HEK293 (cell line): ENCODE data around the gene CYP2A6.

Source experiments
- AEBP2 ChIP-seq: fragments of 450-650 bp; formaldehyde crosslinking; IDR thresholded peaks from 2 replicates; pipeline ENCODE4 v1.5.1; 2016; ENCODE audit warnings: missing biosample characterization, missing genetic modification characterization, borderline replicate concordance
- GLIS1 ChIP-seq: fragments of 450-650 bp; formaldehyde crosslinking; IDR thresholded peaks from 2 replicates; pipeline ENCODE4 v1.5.1; 2016; ENCODE audit warnings: missing biosample characterization, missing genetic modification characterization
- KLF1 ChIP-seq: fragments of 450-650 bp; formaldehyde crosslinking; IDR thresholded peaks from 2 replicates; pipeline ENCODE4 v1.5.1; 2016; ENCODE audit warnings: missing biosample characterization, missing genetic modification characterization
- KLF10 ChIP-seq: fragments of 450-650 bp; IDR thresholded peaks from 2 replicates; pipeline ENCODE4 v1.5.1; 2018; ENCODE audit warnings: missing biosample characterization, mild to moderate bottlenecking, missing genetic modification characterization
- PATZ1 ChIP-seq: fragments of 450-650 bp; formaldehyde crosslinking; IDR thresholded peaks from 2 replicates; pipeline ENCODE4 v1.5.1; 2016; ENCODE audit warnings: missing biosample characterization, missing genetic modification characterization
- PRDM1 ChIP-seq: fragments of 450-650 bp; formaldehyde crosslinking; IDR thresholded peaks from 2 replicates; pipeline ENCODE4; 2016; ENCODE audit warnings: missing biosample characterization, missing genetic modification characterization
- PRDM4 ChIP-seq: fragments of 450-650 bp; formaldehyde crosslinking; IDR thresholded peaks from 2 replicates; pipeline ENCODE4 v1.5.1; 2017; ENCODE audit warnings: missing biosample characterization, missing genetic modification characterization
- RBAK ChIP-seq: fragments of 450-650 bp; formaldehyde crosslinking; IDR thresholded peaks from 2 replicates; pipeline ENCODE4 v1.5.1; 2016; ENCODE audit warnings: missing biosample characterization, missing genetic modification characterization
- SETDB1 ChIP-seq: IDR thresholded peaks from one replicate; pipeline ENCODE4 v1.6.1; 2017; ENCODE audit warnings: mild to moderate bottlenecking, low read length, moderate library complexity, mixed read lengths; ENCODE audit not compliant: insufficient read length
- ZBTB44 ChIP-seq: fragments of 450-650 bp; IDR thresholded peaks from 2 replicates; pipeline ENCODE4 v1.5.1; 2018; ENCODE audit warnings: missing biosample characterization, mild to moderate bottlenecking, missing genetic modification characterization
- ZFP37 ChIP-seq: fragments of 450-650 bp; formaldehyde crosslinking; IDR thresholded peaks from 2 replicates; pipeline ENCODE4 v1.5.1; 2016; ENCODE audit warnings: missing biosample characterization, missing genetic modification characterization
- ZNF146 ChIP-seq: fragments of 450-650 bp; formaldehyde crosslinking; IDR thresholded peaks from 2 replicates; pipeline ENCODE4 v1.5.1; 2016; ENCODE audit warnings: missing biosample characterization, missing genetic modification characterization
- ZNF19 ChIP-seq: fragments of 450-650 bp; formaldehyde crosslinking; IDR thresholded peaks from 2 replicates; pipeline ENCODE4; 2016; ENCODE audit warnings: missing biosample characterization, missing genetic modification characterization, low read depth
- ZNF24 ChIP-seq: fragments of 450-650 bp; formaldehyde crosslinking; IDR thresholded peaks from 2 replicates; pipeline ENCODE4 v1.5.1; 2016; ENCODE audit warnings: missing biosample characterization, missing genetic modification characterization
- ZNF292 ChIP-seq: fragments of 450-650 bp; formaldehyde crosslinking; IDR thresholded peaks from 2 replicates; pipeline ENCODE4 v1.5.1; 2016; ENCODE audit warnings: low read depth, missing biosample characterization, missing genetic modification characterization, borderline replicate concordance
- ZNF311 ChIP-seq: fragments of 450-650 bp; formaldehyde crosslinking; IDR thresholded peaks from 2 replicates; pipeline ENCODE4 v1.5.1; 2017; ENCODE audit warnings: missing biosample characterization, missing genetic modification characterization, borderline replicate concordance
- ZNF366 ChIP-seq: fragments of 450-650 bp; formaldehyde crosslinking; conservative IDR thresholded peaks from 2 replicates; pipeline ENCODE4 v1.5.1; 2016; ENCODE audit warnings: missing biosample characterization, missing genetic modification characterization
- ZNF423 ChIP-seq: fragments of 450-650 bp; formaldehyde crosslinking; IDR thresholded peaks from 2 replicates; pipeline ENCODE4 v1.5.1; 2016; ENCODE audit warnings: missing biosample characterization, missing genetic modification characterization
- ZNF561 ChIP-seq: fragments of 450-650 bp; IDR thresholded peaks from 2 replicates; pipeline ENCODE4 v1.5.1; 2018; ENCODE audit warnings: missing biosample characterization, missing genetic modification characterization, borderline replicate concordance
- ZNF571 ChIP-seq: fragments of 450-650 bp; formaldehyde crosslinking; IDR thresholded peaks from 2 replicates; pipeline ENCODE4 v1.5.0; 2017; ENCODE audit warnings: missing biosample characterization, missing genetic modification characterization
- ZNF623 ChIP-seq: fragments of 450-650 bp; formaldehyde crosslinking; IDR thresholded peaks from 2 replicates; pipeline ENCODE4 v1.5.1; 2016; ENCODE audit warnings: missing biosample characterization, missing genetic modification characterization
- ZNF701 ChIP-seq: fragments of 450-650 bp; formaldehyde crosslinking; IDR thresholded peaks from 2 replicates; pipeline ENCODE4 v1.5.1; 2016; ENCODE audit warnings: missing biosample characterization, missing genetic modification characterization
- ZNF76 ChIP-seq: fragments of 450-650 bp; formaldehyde crosslinking; IDR thresholded peaks from 2 replicates; pipeline ENCODE4; 2016; ENCODE audit warnings: low read depth, missing biosample characterization, missing genetic modification characterization, borderline replicate concordance
- ZSCAN18 ChIP-seq: fragments of 450-650 bp; formaldehyde crosslinking; IDR thresholded peaks from 2 replicates; pipeline ENCODE4 v1.5.1; 2016; ENCODE audit warnings: missing biosample characterization, missing genetic modification characterization
- ZSCAN30 ChIP-seq: fragments of 450-650 bp; IDR thresholded peaks from 2 replicates; pipeline ENCODE4 v1.5.1; 2018; ENCODE audit warnings: missing biosample characterization, mild to moderate bottlenecking, missing genetic modification characterization, moderate library complexity

CYP2A6 gene

GRCh38 chr19:40799558-40800338 is 50.5 kb downstream of the CYP2A6 start (continued):
- no peak for TF ChIP-seq ZNF146 (tag by site-specific recombination)
- TF ChIP-seq PRDM1 (tag by site-specific recombination), result peak; percentile 58; the same call in 1 of the 2 replicates
- peak; percentile 85 for TF ChIP-seq ZNF76 (tag by site-specific recombination)
- no peak for TF ChIP-seq ZSCAN18 (tag by site-specific recombination)
- TF ChIP-seq PRDM4 (tag by site-specific recombination), result no peak
- peak; percentile 18; the same call in 1 of the 2 replicates for TF ChIP-seq ZNF623 (tag by site-specific recombination)
- TF ChIP-seq ZNF571 (tag by site-specific recombination), result no peak
- TF ChIP-seq ZNF292 (tag by site-specific recombination), result no peak
- TF ChIP-seq ZNF561, result peak; percentile 66; the same call in 1 of the 2 replicates
- no peak for TF ChIP-seq ZNF701
- no peak for TF ChIP-seq ZSCAN30
- TF ChIP-seq SETDB1, result no peak
- peak; percentile 94 for TF ChIP-seq KLF1 (tag by site-specific recombination)
- TF ChIP-seq ZNF423 (tag by site-specific recombination), result peak; percentile 48; the same call in 1 of the 2 replicates
- TF ChIP-seq ZNF311, result no peak
- no peak for TF ChIP-seq KLF10 (tag by site-specific recombination)
- no peak for TF ChIP-seq AEBP2 (tag by site-specific recombination)
- TF ChIP-seq ZNF19 (tag by site-specific recombination), result no peak
- TF ChIP-seq ZNF24 (tag by site-specific recombination), result no peak
- TF ChIP-seq GLIS1, result peak; percentile 60
- TF ChIP-seq ZBTB44 (tag by site-specific recombination), result no peak
- TF ChIP-seq RBAK (tag by site-specific recombination), result no peak
- no peak; the same call in 1 of the 2 replicates for TF ChIP-seq ZNF366 (tag by site-specific recombination)
- peak; percentile 98 for TF ChIP-seq PATZ1 (tag by site-specific recombination)
- TF ChIP-seq ZFP37 (tag by site-specific recombination), result 0 out of 2 replicates have a peak, but pooled peaks have one; percentile 33
